Neuron (in vitro differentiated cells): ENCODE measurements around the gene LGR6.

Source experiments
- H2AFZ ChIP-seq: one replicate; pipeline ENCODE4 v1.6.1; 2013; ENCODE audit warnings: low read depth, mild to moderate bottlenecking, inconsistent platforms, low read length, moderate library complexity
- H3K27me3 ChIP-seq: one replicate; pipeline ENCODE4 v1.6.1; 2013; ENCODE audit warnings: low read length; ENCODE audit not compliant: insufficient read depth
- H3K36me3 ChIP-seq: one replicate; pipeline ENCODE4 v1.6.1; 2013; ENCODE audit warnings: low read length; ENCODE audit not compliant: insufficient read depth
- H3K4me1 ChIP-seq: one replicate; pipeline ENCODE4 v1.6.1; 2013; ENCODE audit warnings: low read length; ENCODE audit not compliant: insufficient read depth
- H3K4me3 ChIP-seq: 2 replicates; pipeline ENCODE4 v1.5.1; 2013; ENCODE audit warnings: mild to moderate bottlenecking, low read length, moderate library complexity
- H3K9me3 ChIP-seq: one replicate; pipeline ENCODE4 v1.6.1; 2013; ENCODE audit warnings: low read length

The LGR6 gene

GRCh38 chr1:202203238-202204039 is 9.8 kb downstream of the LGR6 start:
- H3K36me3 ChIP-seq: no peaks in the 10 kb centered on the region
- H3K4me3 ChIP-seq: no peak overlapping the region
- H3K4me1 ChIP-seq: no peaks in the 10 kb centered on the region
- peaks cover 18% of the 10 kb centered on the region for H3K27me3 ChIP-seq
- no peaks in the 10 kb centered on the region for H3K9me3 ChIP-seq
- H2AFZ ChIP-seq: no peak overlapping the region

DNA sequence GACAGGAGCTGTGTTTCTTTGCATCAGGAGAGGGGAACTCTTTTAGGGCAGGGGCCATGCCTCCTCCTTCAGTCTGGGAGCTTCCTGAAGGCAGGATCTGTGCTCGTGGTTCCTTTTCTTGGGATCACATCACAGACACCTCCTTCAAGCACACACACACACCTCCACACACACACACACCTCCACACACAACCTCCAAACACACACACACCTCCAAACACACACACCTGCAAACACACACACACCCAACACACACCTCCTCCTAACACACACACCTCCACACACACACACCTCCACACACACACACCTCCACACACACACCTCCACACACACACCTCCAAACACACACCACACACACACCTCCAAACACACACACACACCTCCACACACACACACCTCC is 10.5 kb downstream of the LGR6 start:
- Histone ChIP-seq H3K4me1 (no peaks in the 10 kb centered on the region), H3K4me3 (no peak overlapping the region), H3K27me3 (peaks cover 15% of the 10 kb centered on the region), H3K36me3 (no peaks in the 10 kb centered on the region), H3K9me3 (no peaks in the 10 kb centered on the region), H2AFZ (no peak overlapping the region)

- H2AFZ ChIP-seq: no peak overlapping the region
- no peaks in the 10 kb centered on the region for H3K9me3 ChIP-seq
- H3K36me3 ChIP-seq: no peaks in the 10 kb centered on the region
- H3K27me3 ChIP-seq: peaks cover 8% of the 10 kb centered on the region
- H3K4me3 ChIP-seq: no peak overlapping the region
- no peaks in the 10 kb centered on the region for H3K4me1 ChIP-seq
Observed at GRCh38 chr1:202205523-202206190, 12.1 kb downstream of the LGR6 start.

DNA sequence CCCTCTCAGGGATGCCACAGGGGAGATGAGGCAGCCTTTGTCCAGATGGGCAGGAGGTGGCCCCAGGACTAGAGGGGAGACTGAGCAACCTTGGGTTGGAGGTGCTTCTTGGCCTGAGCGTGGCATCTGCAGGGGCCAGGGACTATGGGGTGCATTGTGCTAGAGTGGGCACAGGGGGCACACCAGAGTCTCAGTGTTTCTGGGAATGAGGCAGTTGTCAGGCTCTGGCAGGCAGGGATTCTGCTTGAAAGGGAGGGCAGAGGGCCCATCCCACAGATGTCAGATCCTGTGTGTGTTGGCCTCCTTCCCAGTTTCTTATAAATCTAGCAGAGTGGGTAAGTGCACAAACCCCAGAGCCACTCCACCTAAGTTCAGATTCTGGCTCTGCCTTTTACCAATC is 13.7 kb downstream of the LGR6 start:
- no peak overlapping the region for H2AFZ ChIP-seq

GRCh38 chr1:202208351-202208857 is 14.8 kb downstream of the LGR6 start:
- Histone ChIP-seq H3K27me3 (peaks cover 16% of the 10 kb centered on the region), H3K9me3 (no peaks in the 10 kb centered on the region), H3K4me3 (no peak overlapping the region), H2AFZ (no peak overlapping the region), H3K36me3 (no peaks in the 10 kb centered on the region), H3K4me1 (no peaks in the 10 kb centered on the region)

More for the DNA sequence above, 13.7 kb downstream of the LGR6 start:
- no peaks in the 10 kb centered on the region for H3K9me3 ChIP-seq
- H3K4me3 ChIP-seq: no peak overlapping the region
- H3K27me3 ChIP-seq: peaks cover 6% of the 10 kb centered on the region
- H3K36me3 ChIP-seq: no peaks in the 10 kb centered on the region
- no peaks in the 10 kb centered on the region for H3K4me1 ChIP-seq

DNA sequence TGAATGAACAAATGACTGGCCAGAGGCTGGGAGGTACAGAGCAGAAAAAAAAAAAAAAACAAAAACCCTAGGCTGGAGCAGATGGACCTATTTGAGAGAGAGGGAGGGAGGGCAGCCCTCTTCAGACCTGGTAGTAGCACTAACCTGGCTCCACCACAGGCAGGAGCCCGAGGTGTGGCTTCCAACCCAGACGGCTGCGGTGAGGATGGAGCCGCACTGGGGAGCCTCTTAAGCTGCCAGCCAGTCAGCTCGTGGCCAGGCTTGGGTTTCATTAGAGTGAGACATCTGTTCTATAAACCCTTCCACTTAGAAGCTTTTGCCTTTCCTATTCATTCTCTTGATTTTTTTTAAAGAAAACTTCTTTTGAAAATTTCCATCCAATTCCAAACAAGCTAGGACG is 16.8 kb downstream of the LGR6 start:
- H3K4me3 ChIP-seq: no peak overlapping the region

GRCh38 chr1:202210969-202211368 is 17.4 kb downstream of the LGR6 start:
- H2AFZ ChIP-seq: no peak overlapping the region
- H3K27me3 ChIP-seq: peaks cover 39% of the 10 kb centered on the region
- H3K4me3 ChIP-seq: no peak overlapping the region
- H3K36me3 ChIP-seq: no peaks in the 10 kb centered on the region
- no peaks in the 10 kb centered on the region for H3K9me3 ChIP-seq
- no peaks in the 10 kb centered on the region for H3K4me1 ChIP-seq

More for the DNA sequence above, 16.8 kb downstream of the LGR6 start:
- H2AFZ ChIP-seq: no peak overlapping the region
- no peaks in the 10 kb centered on the region for H3K4me1 ChIP-seq
- peaks cover 33% of the 10 kb centered on the region for H3K27me3 ChIP-seq
- H3K36me3 ChIP-seq: no peaks in the 10 kb centered on the region
- H3K9me3 ChIP-seq: no peaks in the 10 kb centered on the region

GRCh38 chr1:202212787-202213186 is 19.2 kb downstream of the LGR6 start:
- Histone ChIP-seq H3K36me3 (no peaks in the 10 kb centered on the region), H3K4me3 (no peak overlapping the region), H3K27me3 (peaks cover 56% of the 10 kb centered on the region), H2AFZ (no peak overlapping the region), H3K4me1 (no peaks in the 10 kb centered on the region), H3K9me3 (no peaks in the 10 kb centered on the region)

DNA sequence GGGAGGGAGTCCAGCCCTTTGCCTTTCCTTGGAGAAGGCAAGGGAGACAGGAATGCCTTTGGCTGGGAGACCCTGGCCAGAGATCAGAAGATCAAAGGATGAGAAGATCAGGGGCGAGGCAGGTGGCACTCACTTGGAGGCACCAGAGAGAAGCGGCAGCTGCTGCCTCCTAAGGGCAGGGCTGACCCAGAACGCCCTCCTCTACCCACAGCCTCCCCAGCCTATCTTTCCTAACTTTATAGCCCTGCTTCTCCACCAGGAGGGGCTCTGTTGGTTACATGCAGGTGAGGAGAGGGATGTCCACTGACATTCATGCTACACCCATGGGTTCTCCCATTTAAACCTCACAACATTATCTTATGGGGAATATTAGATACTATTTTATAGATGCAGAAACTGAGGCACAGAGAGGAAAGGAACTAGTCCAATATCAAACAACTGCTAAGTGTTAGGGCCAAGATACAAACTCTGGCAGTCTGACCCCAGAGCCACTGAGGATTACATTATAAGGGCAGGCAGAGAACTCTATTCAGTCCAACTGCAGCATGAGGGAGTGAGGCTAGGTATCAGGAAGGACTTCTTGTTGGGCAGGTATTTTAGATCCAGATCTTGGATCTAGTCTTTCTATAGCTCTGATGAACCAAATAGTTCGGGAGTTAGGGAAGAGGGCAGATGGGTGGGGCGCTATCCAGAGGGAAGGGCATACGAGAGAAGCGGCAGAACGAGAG is 19.9 kb downstream of the LGR6 start:
- H3K36me3 ChIP-seq: no peaks in the 10 kb centered on the region
- no peaks in the 10 kb centered on the region for H3K9me3 ChIP-seq
- no peaks in the 10 kb centered on the region for H3K4me1 ChIP-seq
- no peak overlapping the region for H3K4me3 ChIP-seq
- no peak overlapping the region for H2AFZ ChIP-seq
- peaks cover 63% of the 10 kb centered on the region for H3K27me3 ChIP-seq

DNA sequence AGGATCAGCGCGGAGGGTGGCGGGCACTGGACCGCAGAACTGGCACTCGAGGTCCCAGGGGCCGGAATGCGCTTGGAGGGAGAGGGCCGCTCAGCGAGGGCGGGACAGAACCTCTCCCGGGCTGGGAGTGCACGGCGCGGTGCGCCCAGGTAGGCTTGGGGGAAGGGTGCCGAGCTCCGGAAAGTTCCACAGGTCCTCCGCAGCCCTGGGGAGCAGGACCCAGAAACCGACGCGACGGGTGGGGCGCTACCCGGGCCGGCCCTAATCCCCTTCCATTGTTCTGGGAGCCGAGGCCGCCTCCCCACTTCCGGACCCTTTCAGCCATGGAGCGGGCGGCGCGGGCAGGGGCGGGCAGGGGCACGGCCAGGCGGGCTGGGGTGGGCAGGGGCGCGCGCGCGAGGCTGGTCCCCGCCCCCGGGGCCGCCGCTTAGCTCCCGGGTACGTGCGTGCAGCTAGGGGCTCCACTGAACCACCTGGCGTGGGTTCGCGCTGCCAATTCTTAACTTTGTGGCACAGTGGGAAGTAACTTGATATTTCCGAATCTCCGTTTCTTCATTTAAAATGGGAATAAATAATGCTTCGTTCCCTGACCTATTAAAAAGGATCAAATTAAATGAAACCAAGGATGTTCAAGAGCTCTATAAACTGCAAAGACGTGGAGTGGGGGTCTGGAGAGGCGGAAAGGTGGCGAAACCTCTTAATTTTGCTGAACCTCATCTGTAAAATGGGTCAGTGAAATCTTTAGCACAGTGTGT is 20.7 kb downstream of the LGR6 start:
- H3K27me3 ChIP-seq: peaks cover 71% of the 10 kb centered on the region
- H3K9me3 ChIP-seq: no peaks in the 10 kb centered on the region
- no peak overlapping the region for H2AFZ ChIP-seq
- no peaks in the 10 kb centered on the region for H3K4me1 ChIP-seq
- H3K4me3 ChIP-seq: no peak overlapping the region
- no peaks in the 10 kb centered on the region for H3K36me3 ChIP-seq

GRCh38 chr1:202215472-202216130 is 22.0 kb downstream of the LGR6 start:
- Histone ChIP-seq H3K4me3 (no peak overlapping the region), H3K36me3 (no peaks in the 10 kb centered on the region), H2AFZ (no peak overlapping the region), H3K4me1 (no peaks in the 10 kb centered on the region), H3K27me3 (peaks cover 71% of the 10 kb centered on the region), H3K9me3 (no peaks in the 10 kb centered on the region)

DNA sequence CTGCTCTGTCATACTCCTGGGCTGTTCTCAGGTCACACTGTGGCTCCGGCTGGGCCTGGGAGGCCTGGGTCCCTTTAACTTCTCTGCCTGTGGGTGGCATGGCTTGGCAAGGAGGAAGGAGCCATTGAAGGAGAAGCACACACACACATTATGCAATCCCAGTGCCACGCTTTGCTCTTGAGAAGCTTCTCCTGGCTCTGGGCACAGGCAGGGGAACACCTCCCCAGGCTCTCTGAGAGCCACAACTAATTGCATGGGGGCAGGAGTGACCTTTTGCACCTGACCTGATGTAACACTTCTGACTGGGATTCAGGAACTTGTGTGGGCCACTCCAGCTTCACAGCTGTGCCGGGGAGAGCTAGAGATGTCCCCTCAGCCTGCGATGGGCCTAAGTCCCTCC is 23.1 kb downstream of the LGR6 start:
- Histone ChIP-seq H2AFZ (no peak overlapping the region), H3K27me3 (peaks cover 71% of the 10 kb centered on the region), H3K9me3 (no peaks in the 10 kb centered on the region), H3K36me3 (no peaks in the 10 kb centered on the region), H3K4me1 (no peaks in the 10 kb centered on the region), H3K4me3 (no peak overlapping the region)
